Osteoblast (primary cell): ENCODE data around the gene SEMA3C. TPM values are rescaled to one million over a fixed set of nuclear protein-coding genes. Genes with fewer than 3 reads are reported as not detected.

Experiments used
- DNase-seq: peaks from one replicate; pipeline ENCODE4 v3.0.0; 2011; ENCODE audit warnings: low spot score, mixed read lengths; ENCODE audit not compliant: insufficient read length; ENCODE audit errors: missing footprints
- H2AFZ ChIP-seq: 2 replicates; pipeline ENCODE4 v1.6.0; 2011; ENCODE audit warnings: mild to moderate bottlenecking, low read length
- H3K27ac ChIP-seq: 2 replicates; pipeline ENCODE4 v1.5.1; 2011; ENCODE audit warnings: mild to moderate bottlenecking, low read depth, low read length, moderate library complexity
- H3K27me3 ChIP-seq: 2 replicates; pipeline ENCODE4 v1.6.0; 2012; ENCODE audit warnings: mild to moderate bottlenecking, control low read depth, inconsistent platforms, low read length, moderate library complexity; ENCODE audit not compliant: insufficient read depth
- H3K36me3 ChIP-seq: 2 replicates; pipeline ENCODE4 v1.5.1; 2011; ENCODE audit warnings: mild to moderate bottlenecking, low read length, control low read depth, moderate library complexity; ENCODE audit not compliant: insufficient read depth
- H3K4me1 ChIP-seq: 2 replicates; pipeline ENCODE4 v1.5.1; 2011; ENCODE audit warnings: mild to moderate bottlenecking, low read length, control low read depth, moderate library complexity; ENCODE audit not compliant: insufficient read depth
- H3K4me2 ChIP-seq: 2 replicates; pipeline ENCODE4 v1.6.0; 2011; ENCODE audit warnings: mild to moderate bottlenecking, low read length; ENCODE audit not compliant: insufficient read depth
- H3K4me3 ChIP-seq: fragments of 200-600 bp; sonication (generic); 3 replicates; pipeline ENCODE4 v1.5.1; 2012; ENCODE audit warnings: mild to moderate bottlenecking, low read length, inconsistent platforms; ENCODE audit not compliant: insufficient read depth
- H3K79me2 ChIP-seq: 2 replicates; pipeline ENCODE4 v1.6.0; 2012; ENCODE audit warnings: mild to moderate bottlenecking, low read length, control low read depth, inconsistent platforms; ENCODE audit not compliant: insufficient read depth
- H3K9me3 ChIP-seq: 2 replicates; pipeline ENCODE4 v1.5.1; 2011; ENCODE audit warnings: low read depth, low read length, control low read depth
- H4K20me1 ChIP-seq: 2 replicates; pipeline ENCODE4 v1.6.0; 2012; ENCODE audit warnings: mild to moderate bottlenecking, low read length, control low read depth; ENCODE audit not compliant: insufficient read depth
- CTCF ChIP-seq: IDR thresholded peaks from 2 replicates; pipeline ENCODE4 v1.5.1; 2011; ENCODE audit warnings: mild to moderate bottlenecking, low read depth, low read length, moderate library complexity; ENCODE audit errors: extremely low read depth
- total RNA-seq: library from RNA; depleted of rRNA; stranded (reverse); fragments of >200 nt; gene quantifications from 2 replicates; pipeline ENCODE4 v1.2.3, GENCODE V29; 2012

SEMA3C gene
- total RNA-seq, 1 donor = 388 TPM

- H2AFZ ChIP-seq = no peak overlapping the region
- H3K27me3 ChIP-seq = no peaks in the 10 kb centered on the region
- no peak overlapping the region for H3K4me2 ChIP-seq
- H3K27ac ChIP-seq = no peak overlapping the region
- peaks cover 33% of the 10 kb centered on the region for H3K36me3 ChIP-seq
- H4K20me1 ChIP-seq = peaks cover 8% of the 10 kb centered on the region
- no peaks in the 10 kb centered on the region for H3K9me3 ChIP-seq
- peaks cover 39% of the 10 kb centered on the region for H3K4me1 ChIP-seq
- no peak for TF ChIP-seq CTCF
- peaks cover 24% of the 10 kb centered on the region for H3K79me2 ChIP-seq
- DNase-seq = no peak
- H3K4me3 ChIP-seq = no peak overlapping the region
Observed at GRCh38 chr7:80827239-80827633, 91.6 kb downstream of the SEMA3C start.

- Histone ChIP-seq H4K20me1 (peaks cover 7% of the 10 kb centered on the region), H3K27ac (no peak overlapping the region), H3K27me3 (no peaks in the 10 kb centered on the region), H2AFZ (no peak overlapping the region), H3K4me3 (no peak overlapping the region), H3K36me3 (peaks cover 37% of the 10 kb centered on the region), H3K4me2 (no peak overlapping the region), H3K79me2 (peaks cover 20% of the 10 kb centered on the region), H3K9me3 (no peaks in the 10 kb centered on the region), H3K4me1 (peaks cover 36% of the 10 kb centered on the region)
- DNase-seq = no peak
- TF ChIP-seq CTCF = no peak
Observed at GRCh38 chr7:80826520-80827238, 92.2 kb downstream of the SEMA3C start.

DNA sequence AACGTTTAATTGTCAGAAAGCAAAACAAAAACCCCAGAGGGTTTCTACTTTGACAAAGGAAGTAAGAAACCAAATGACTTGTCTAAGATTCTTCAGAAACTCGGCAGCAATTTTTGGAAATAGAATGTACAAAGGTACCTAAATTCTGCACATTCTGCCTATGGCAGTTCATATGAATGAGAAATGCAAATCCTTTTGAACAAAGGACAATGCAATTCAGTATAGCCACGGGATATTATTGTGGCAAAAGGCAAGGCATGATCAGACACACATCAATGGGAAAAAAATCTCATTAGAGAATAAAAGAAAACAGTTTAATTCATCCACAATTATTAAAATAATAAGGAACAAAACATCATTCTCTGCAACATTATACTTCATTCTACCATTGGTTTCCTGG lies 93.4 kb downstream of the SEMA3C start:
- TF ChIP-seq CTCF = no peak
- no peak for DNase-seq
- H3K27ac ChIP-seq = no peak overlapping the region
- H3K4me2 ChIP-seq = no peak overlapping the region
- no peaks in the 10 kb centered on the region for H3K9me3 ChIP-seq
- peaks cover 4% of the 10 kb centered on the region for H4K20me1 ChIP-seq
- no peak overlapping the region for H3K4me3 ChIP-seq
- H3K27me3 ChIP-seq = no peaks in the 10 kb centered on the region
- peaks cover 30% of the 10 kb centered on the region for H3K4me1 ChIP-seq
- H3K36me3 ChIP-seq = peaks cover 37% of the 10 kb centered on the region
- H2AFZ ChIP-seq = no peak overlapping the region
- peaks cover 14% of the 10 kb centered on the region for H3K79me2 ChIP-seq

GRCh38 chr7:80824253-80824652 lies 94.6 kb downstream of the SEMA3C start:
- Histone ChIP-seq H3K36me3 (peaks cover 37% of the 10 kb centered on the region), H3K27me3 (no peaks in the 10 kb centered on the region), H3K4me2 (no peak overlapping the region), H2AFZ (no peak overlapping the region), H4K20me1 (no peaks in the 10 kb centered on the region), H3K79me2 (peaks cover 8% of the 10 kb centered on the region), H3K4me3 (no peak overlapping the region), H3K9me3 (no peaks in the 10 kb centered on the region), H3K4me1 (peaks cover 18% of the 10 kb centered on the region), H3K27ac (no peak overlapping the region)
- no peak for TF ChIP-seq CTCF
- DNase-seq = no peak
